GM12878 (cell line): ENCODE measurements around the gene SAXO1. TPM values are rescaled to one million over a fixed set of nuclear protein-coding genes. Genes with fewer than 3 reads are reported as not detected.

Experiments used
- ATAC-seq: fragments of 200-7000 bp; cut with Tn5 transposase; 3 replicates; pipeline ENCODE4 v1.9.1; 2020; ENCODE audit warnings: mild to moderate bottlenecking, moderate library complexity
- BruUV-seq: library from RNA; stranded (reverse); fragments of 400-500 nt; replicated peaks from 2 replicates; lab custom pipeline; 2021; lab: Mats Ljungman, UMichigan
- CTCF ChIA-PET: fragments of 300-600 bp; sonication (Branson Sonifier 250); formaldehyde crosslinking; extraction: SDS; loops from one replicate; lab custom pipeline; 2021; ENCODE audit warnings: inconsistent platforms; lab: Yijun Ruan, JAX
- POLR2A ChIA-PET: fragments of 350-600 bp; formaldehyde crosslinking; extraction: SDS; loops from one replicate; lab custom pipeline; 2021; ENCODE audit warnings: inconsistent platforms; lab: Charles Lee
- RAD21 ChIA-PET: fragments of 300-600 bp; sonication (Branson Sonifier 250); formaldehyde crosslinking; loops from one replicate; lab custom pipeline; 2023; ENCODE audit warnings: antibody characterized with exemption; ENCODE audit not compliant: unreplicated experiment; lab: Charles Lee
- SMC1A ChIA-PET: fragments of 300-600 bp; sonication (Branson Sonifier 250); formaldehyde crosslinking; loops from one replicate; lab custom pipeline; 2023; ENCODE audit not compliant: unreplicated experiment, uncharacterized antibody; lab: Charles Lee
- DNase-seq: peaks from one replicate; pipeline ENCODE4 v3.0.0-alpha.2; 2011; ENCODE audit warnings: low read depth, low spot score
- FAIRE-seq: peaks from 3 replicates; lab custom pipeline; 2011; peaks lifted over from hg19 to GRCh38; lab: Jason Lieb, UNC
- H2AFZ ChIP-seq: 2 replicates; pipeline ENCODE4 v1.6.0; 2011; ENCODE audit warnings: low read depth, low read length, control low read depth; ENCODE audit not compliant: control insufficient read depth
- H3K27ac ChIP-seq: 2 replicates; pipeline ENCODE4 v1.5.1; 2011; ENCODE audit warnings: control low read depth; ENCODE audit not compliant: control insufficient read depth, insufficient read depth
- H3K27me3 ChIP-seq, 2 experiments: replicated peaks in 1 of 2; 2 replicates each; pipeline versions ENCODE4 v1.6.0 to v1.6.1; 2011; ENCODE audit warnings: low read length in 1 of 2; ENCODE audit not compliant: control insufficient read depth in 2 of 2, insufficient read depth in 2 of 2
- H3K36me3 ChIP-seq, 2 experiments: 2 replicates each; pipeline ENCODE4 v1.5.1; 2011; ENCODE audit warnings: low read length in 1 of 2; ENCODE audit not compliant: control insufficient read depth in 2 of 2, insufficient read depth in 2 of 2
- H3K4me1 ChIP-seq: 2 replicates; pipeline ENCODE4 v1.6.1; 2011; ENCODE audit warnings: mild to moderate bottlenecking, low read length, moderate library complexity, mixed read lengths; ENCODE audit not compliant: control insufficient read depth, insufficient read depth
- H3K4me2 ChIP-seq: 2 replicates; pipeline ENCODE4 v1.6.0; 2011; ENCODE audit warnings: control low read depth; ENCODE audit not compliant: control insufficient read depth, insufficient read depth
- H3K4me3 ChIP-seq: fragments of 200-600 bp; sonication (generic); 2 replicates; pipeline ENCODE4 v1.5.1; 2016
- H3K79me2 ChIP-seq: 2 replicates; pipeline ENCODE4 v1.6.0; 2011; ENCODE audit warnings: low read length; ENCODE audit not compliant: control insufficient read depth, insufficient read depth
- H3K9ac ChIP-seq: 2 replicates; pipeline ENCODE4 v1.8.0; 2011; ENCODE audit warnings: low read length, control low read depth, mixed read lengths; ENCODE audit not compliant: control insufficient read depth, insufficient read depth
- H3K9me3 ChIP-seq: replicated peaks from 3 replicates; pipeline ENCODE4 v1.5.1; 2011; ENCODE audit warnings: mild to moderate bottlenecking, low read length; ENCODE audit not compliant: control insufficient read depth, insufficient read depth
- H4K20me1 ChIP-seq: 2 replicates; pipeline ENCODE4 v1.6.0; 2011; ENCODE audit not compliant: control insufficient read depth, insufficient read depth
- CHD2 ChIP-seq: IDR thresholded peaks from 2 replicates; pipeline ENCODE4 v1.6.1; 2011; ENCODE audit warnings: low read depth, low read length, improper control_type of control experiment, borderline replicate concordance
- GATAD2B ChIP-seq: fragments of 450-650 bp; conservative IDR thresholded peaks from 2 replicates; pipeline ENCODE4 v1.6.1; 2017; ENCODE audit warnings: low read depth, mild to moderate bottlenecking, moderate library complexity
- HDAC6 ChIP-seq: fragments of 200-600 bp; sonication (generic); IDR thresholded peaks from one replicate; pipeline ENCODE4 v1.8.0; 2017; ENCODE audit warnings: antibody characterized with exemption; ENCODE audit not compliant: unreplicated experiment
- RELA ChIP-seq: fragments of 450-650 bp; IDR thresholded peaks from 2 replicates; pipeline ENCODE4 v1.8.0; 2014; ENCODE audit warnings: borderline replicate concordance; ENCODE audit not compliant: partially characterized antibody
- SIX5 ChIP-seq: IDR thresholded peaks from 2 replicates; pipeline ENCODE4 v1.6.1; 2011; ENCODE audit warnings: mild to moderate bottlenecking, low read depth, low read length, moderate library complexity; ENCODE audit not compliant: severe bottlenecking
- SMC3 ChIP-seq: IDR thresholded peaks from 2 replicates; pipeline ENCODE4 v1.6.1; 2011; ENCODE audit warnings: low read length, improper control_type of control experiment, borderline replicate concordance
- ZNF274 ChIP-seq: IDR thresholded peaks from one replicate; pipeline ENCODE4 v1.8.0; 2011; ENCODE audit not compliant: insufficient read length, insufficient read depth
- ZNF622 ChIP-seq: fragments of 450-650 bp; IDR thresholded peaks from 2 replicates; pipeline ENCODE4 v1.6.1; 2017; ENCODE audit warnings: mild to moderate bottlenecking, inconsistent platforms
- WGBS: methylation state at CpG from one replicate; pipeline ENCODE4 v1.1.6; 2016; ENCODE audit warnings: low lambda C conversion rate; ENCODE audit not compliant: insufficient replicate concordance, insufficient coverage; ENCODE audit errors: missing lambda C conversion rate; 5-methylcytosine and 5-hydroxymethylcytosine counted together
- in situ Hi-C: fragments of 300-500 bp; cut with MboI; formaldehyde crosslinking; loops from 9 replicates; pipeline ENCODE4 v1.14.3; 2018; ENCODE audit warnings: mixed read lengths
- intact Hi-C: fragments of 100-400 bp; cut with micrococcal nuclease; formaldehyde crosslinking; loops from one replicate; pipeline ENCODE4 v1.14.2; 2022; ENCODE audit not compliant: unreplicated experiment
- polyA plus RNA-seq, 11 experiments: library from polyadenylated mRNA; depleted of rRNA in 4 of 11; unstranded in 6 of 11; stranded (reverse) in 5 of 11; fragments of >200 nt; fragmentation: Nextera tagmentation in 4 of 11; fragmentation: Illumina TruSeq in 1 of 11; extraction: Ambion mirVana in 4 of 11; extraction: Trizol in 1 of 11; gene quantifications; 1 replicate in 1 of 11; 2 replicates in 10 of 11; pipeline versions ENCODE4 v1.2.1 to v1.2.3, GENCODE V29; 2011 to 2016; ENCODE audit warnings: inconsistent platforms in 2 of 11, missing spikeins in 2 of 11, low read depth in 1 of 11
- total RNA-seq, 4 experiments: library from RNA; depleted of rRNA in 3 of 4; stranded (reverse); fragments of >200 nt in 3 of 4; fragmentation: Illumina TruSeq in 1 of 4; extraction: Trizol in 1 of 4; gene quantifications; 2 replicates each; pipeline versions ENCODE4 v1.2.1 to v1.2.3, GENCODE V29; 2013 to 2021
- TF ChIP-seq, protein P1 (sequence below): IDR thresholded peaks from 2 replicates; pipeline ENCODE4 v1.6.1; 2012; ENCODE audit warnings: mild to moderate bottlenecking, low read depth, low read length
- TF ChIP-seq, protein P2 (sequence below): fragments of 450-650 bp; IDR thresholded peaks from 2 replicates; pipeline ENCODE4 v1.6.1; 2017; ENCODE audit warnings: mild to moderate bottlenecking, low read depth, inconsistent platforms; ENCODE audit not compliant: poor library complexity, severe bottlenecking

The SAXO1 gene
- total and polyA plus RNA-seq, 10 of the 15 experiments (the other 5 are each of a cell fraction or from before 2014, with no cell fraction given) = under 0.01 to 0.01 TPM; not detected in 8

GRCh38 chr9:19000133-19000532, 32.9 kb downstream of the SAXO1 start:
- in situ Hi-C loops = no loop called here
- no peak overlapping the region for H2AFZ ChIP-seq
- no peak overlapping the region for H3K4me2 ChIP-seq
- H3K27me3 ChIP-seq = peaks cover 0 to 2% of the 10 kb centered on the region in 2 experiments; a peak in 1 of 4 replicates
- WGBS = 25% methylated on average over 16 of the region's 16 CpGs
- intact Hi-C loops = no loop called here
- no peaks in the 10 kb centered on the region for H3K36me3 ChIP-seq
- ChIA-PET CTCF (no interaction called here), RAD21 (no interaction called here), SMC1A (no interaction called here), POLR2A (no interaction called here)
- no peaks in the 10 kb centered on the region for H3K79me2 ChIP-seq
- H3K4me3 ChIP-seq = no peak overlapping the region
- ATAC-seq (no peak), FAIRE-seq (no peak), DNase-seq (no peak)
- no peak overlapping the region for H3K27ac ChIP-seq
- BruUV-seq = no TSS peak
- H4K20me1 ChIP-seq = no peaks in the 10 kb centered on the region
- no peak overlapping the region for H3K9ac ChIP-seq
- H3K4me1 ChIP-seq = no peaks in the 10 kb centered on the region
- TF ChIP-seq, protein P1, sequence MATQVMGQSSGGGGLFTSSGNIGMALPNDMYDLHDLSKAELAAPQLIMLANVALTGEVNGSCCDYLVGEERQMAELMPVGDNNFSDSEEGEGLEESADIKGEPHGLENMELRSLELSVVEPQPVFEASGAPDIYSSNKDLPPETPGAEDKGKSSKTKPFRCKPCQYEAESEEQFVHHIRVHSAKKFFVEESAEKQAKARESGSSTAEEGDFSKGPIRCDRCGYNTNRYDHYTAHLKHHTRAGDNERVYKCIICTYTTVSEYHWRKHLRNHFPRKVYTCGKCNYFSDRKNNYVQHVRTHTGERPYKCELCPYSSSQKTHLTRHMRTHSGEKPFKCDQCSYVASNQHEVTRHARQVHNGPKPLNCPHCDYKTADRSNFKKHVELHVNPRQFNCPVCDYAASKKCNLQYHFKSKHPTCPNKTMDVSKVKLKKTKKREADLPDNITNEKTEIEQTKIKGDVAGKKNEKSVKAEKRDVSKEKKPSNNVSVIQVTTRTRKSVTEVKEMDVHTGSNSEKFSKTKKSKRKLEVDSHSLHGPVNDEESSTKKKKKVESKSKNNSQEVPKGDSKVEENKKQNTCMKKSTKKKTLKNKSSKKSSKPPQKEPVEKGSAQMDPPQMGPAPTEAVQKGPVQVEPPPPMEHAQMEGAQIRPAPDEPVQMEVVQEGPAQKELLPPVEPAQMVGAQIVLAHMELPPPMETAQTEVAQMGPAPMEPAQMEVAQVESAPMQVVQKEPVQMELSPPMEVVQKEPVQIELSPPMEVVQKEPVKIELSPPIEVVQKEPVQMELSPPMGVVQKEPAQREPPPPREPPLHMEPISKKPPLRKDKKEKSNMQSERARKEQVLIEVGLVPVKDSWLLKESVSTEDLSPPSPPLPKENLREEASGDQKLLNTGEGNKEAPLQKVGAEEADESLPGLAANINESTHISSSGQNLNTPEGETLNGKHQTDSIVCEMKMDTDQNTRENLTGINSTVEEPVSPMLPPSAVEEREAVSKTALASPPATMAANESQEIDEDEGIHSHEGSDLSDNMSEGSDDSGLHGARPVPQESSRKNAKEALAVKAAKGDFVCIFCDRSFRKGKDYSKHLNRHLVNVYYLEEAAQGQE = no peak
- TF ChIP-seq RELA (no peak), ZNF274 (no peak), HDAC6 (no peak), SIX5 (no peak), SMC3 (no peak), CHD2 (no peak), ZNF622 (no peak), GATAD2B (no peak)
- TF ChIP-seq, protein P2, sequence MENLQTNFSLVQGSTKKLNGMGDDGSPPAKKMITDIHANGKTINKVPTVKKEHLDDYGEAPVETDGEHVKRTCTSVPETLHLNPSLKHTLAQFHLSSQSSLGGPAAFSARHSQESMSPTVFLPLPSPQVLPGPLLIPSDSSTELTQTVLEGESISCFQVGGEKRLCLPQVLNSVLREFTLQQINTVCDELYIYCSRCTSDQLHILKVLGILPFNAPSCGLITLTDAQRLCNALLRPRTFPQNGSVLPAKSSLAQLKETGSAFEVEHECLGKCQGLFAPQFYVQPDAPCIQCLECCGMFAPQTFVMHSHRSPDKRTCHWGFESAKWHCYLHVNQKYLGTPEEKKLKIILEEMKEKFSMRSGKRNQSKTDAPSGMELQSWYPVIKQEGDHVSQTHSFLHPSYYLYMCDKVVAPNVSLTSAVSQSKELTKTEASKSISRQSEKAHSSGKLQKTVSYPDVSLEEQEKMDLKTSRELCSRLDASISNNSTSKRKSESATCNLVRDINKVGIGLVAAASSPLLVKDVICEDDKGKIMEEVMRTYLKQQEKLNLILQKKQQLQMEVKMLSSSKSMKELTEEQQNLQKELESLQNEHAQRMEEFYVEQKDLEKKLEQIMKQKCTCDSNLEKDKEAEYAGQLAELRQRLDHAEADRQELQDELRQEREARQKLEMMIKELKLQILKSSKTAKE = no peak
- TF ChIP-seq, all 136 proteins: peak for 0
- no peaks in the 10 kb centered on the region; the same call in 2 of the 3 replicates for H3K9me3 ChIP-seq
